K562 (cell line): Measurements from ENCODE around the gene LAMA1.

Experiments
- CTCF ChIP-seq, 3 experiments: IDR thresholded peaks in 2 of 3; conservative IDR thresholded peaks in 1 of 3; 2 replicates each; pipeline ENCODE4 v1.5.1; 2011 to 2012; ENCODE audit warnings: low read length in 3 of 3, mild to moderate bottlenecking in 3 of 3, control low read depth in 2 of 3, improper control_type of control experiment in 1 of 3, inconsistent platforms in 1 of 3, low read depth in 1 of 3, mixed read lengths in 1 of 3, moderate library complexity in 1 of 3; ENCODE audit not compliant: insufficient read depth in 2 of 3
- GABPA ChIP-seq: fragments of 200-800 bp; sonication (Bioruptor generic); conservative IDR thresholded peaks from 2 replicates; pipeline ENCODE4 v1.6.1; 2016; ENCODE audit warnings: low read depth, missing genetic modification characterization, missing compliant biosample characterization
- GABPB1 ChIP-seq: sonication (generic); formaldehyde crosslinking; IDR thresholded peaks from 2 replicates; pipeline ENCODE4 v1.8.0; 2022; ENCODE audit warnings: mild to moderate bottlenecking, missing genetic modification reagents
- PCBP2 ChIP-seq: fragments of 200-400 bp; formaldehyde crosslinking; IDR thresholded peaks from 2 replicates; pipeline ENCODE4 v1.6.1; 2018; ENCODE audit warnings: low read length, low read depth, mild to moderate bottlenecking, moderate library complexity; ENCODE audit not compliant: poor library complexity, severe bottlenecking
- SIN3B ChIP-seq: fragments of 450-650 bp; IDR thresholded peaks from 2 replicates; pipeline ENCODE4 v1.6.1; 2017; ENCODE audit warnings: low read depth, mild to moderate bottlenecking, moderate library complexity
- TAF15 ChIP-seq: fragments of 200-400 bp; formaldehyde crosslinking; IDR thresholded peaks from 2 replicates; pipeline ENCODE4 v1.6.1; 2017; ENCODE audit warnings: mild to moderate bottlenecking, low read depth, low read length, moderate library complexity
- ZBED1 ChIP-seq: IDR thresholded peaks from 2 replicates; pipeline ENCODE4 v1.6.1; 2014
- TF ChIP-seq, protein P1 (sequence below): sonication (generic); formaldehyde crosslinking; IDR thresholded peaks from 2 replicates; pipeline ENCODE4 v1.8.1; 2023; ENCODE audit warnings: mild to moderate bottlenecking, missing genetic modification reagents

DNA sequence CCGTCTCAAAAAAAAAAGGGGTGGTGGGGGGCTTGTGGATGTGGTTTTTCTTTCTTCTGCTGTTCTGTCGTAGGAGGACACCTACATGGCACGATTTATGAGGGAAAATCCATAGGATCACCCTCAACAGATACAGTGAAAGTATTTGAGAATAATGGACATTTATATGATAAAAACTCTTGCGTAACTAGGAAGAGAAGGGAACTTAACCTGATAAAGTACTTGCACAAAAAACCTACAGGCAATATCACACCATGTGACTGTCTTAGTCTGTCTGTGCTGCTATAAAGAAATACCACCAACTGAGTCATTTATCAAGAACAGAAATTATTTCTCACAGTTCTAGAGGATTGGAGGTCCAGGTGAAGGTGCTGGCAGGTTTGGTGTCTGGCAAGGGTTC is 21.8 kb upstream of the LAMA1 start:
- no peak for TF ChIP-seq ZBED1
- TF ChIP-seq SIN3B = no peak
- no peak for TF ChIP-seq CTCF (IDR thresholded peaks at IDR 0.05 in 2 of 3, conservative IDR thresholded peaks at IDR 0.05 in 1 of 3; ENCODE audit: insufficient read depth in 2 of 3, low read depth in 1 of 3, low read length in 3 of 3)
- TF ChIP-seq, protein P1, sequence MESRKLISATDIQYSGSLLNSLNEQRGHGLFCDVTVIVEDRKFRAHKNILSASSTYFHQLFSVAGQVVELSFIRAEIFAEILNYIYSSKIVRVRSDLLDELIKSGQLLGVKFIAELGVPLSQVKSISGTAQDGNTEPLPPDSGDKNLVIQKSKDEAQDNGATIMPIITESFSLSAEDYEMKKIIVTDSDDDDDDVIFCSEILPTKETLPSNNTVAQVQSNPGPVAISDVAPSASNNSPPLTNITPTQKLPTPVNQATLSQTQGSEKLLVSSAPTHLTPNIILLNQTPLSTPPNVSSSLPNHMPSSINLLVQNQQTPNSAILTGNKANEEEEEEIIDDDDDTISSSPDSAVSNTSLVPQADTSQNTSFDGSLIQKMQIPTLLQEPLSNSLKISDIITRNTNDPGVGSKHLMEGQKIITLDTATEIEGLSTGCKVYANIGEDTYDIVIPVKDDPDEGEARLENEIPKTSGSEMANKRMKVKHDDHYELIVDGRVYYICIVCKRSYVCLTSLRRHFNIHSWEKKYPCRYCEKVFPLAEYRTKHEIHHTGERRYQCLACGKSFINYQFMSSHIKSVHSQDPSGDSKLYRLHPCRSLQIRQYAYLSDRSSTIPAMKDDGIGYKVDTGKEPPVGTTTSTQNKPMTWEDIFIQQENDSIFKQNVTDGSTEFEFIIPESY (CRISPR knock-in tag) = no peak
- TF ChIP-seq PCBP2 = no peak
- no peak for TF ChIP-seq GABPB1 (CRISPR knock-in tag)
- no peak for TF ChIP-seq TAF15
- no peak for TF ChIP-seq GABPA (tag)
